Measurements from ENCODE around the gene UBAP1.

- TF ChIP-seq, protein P1, sequence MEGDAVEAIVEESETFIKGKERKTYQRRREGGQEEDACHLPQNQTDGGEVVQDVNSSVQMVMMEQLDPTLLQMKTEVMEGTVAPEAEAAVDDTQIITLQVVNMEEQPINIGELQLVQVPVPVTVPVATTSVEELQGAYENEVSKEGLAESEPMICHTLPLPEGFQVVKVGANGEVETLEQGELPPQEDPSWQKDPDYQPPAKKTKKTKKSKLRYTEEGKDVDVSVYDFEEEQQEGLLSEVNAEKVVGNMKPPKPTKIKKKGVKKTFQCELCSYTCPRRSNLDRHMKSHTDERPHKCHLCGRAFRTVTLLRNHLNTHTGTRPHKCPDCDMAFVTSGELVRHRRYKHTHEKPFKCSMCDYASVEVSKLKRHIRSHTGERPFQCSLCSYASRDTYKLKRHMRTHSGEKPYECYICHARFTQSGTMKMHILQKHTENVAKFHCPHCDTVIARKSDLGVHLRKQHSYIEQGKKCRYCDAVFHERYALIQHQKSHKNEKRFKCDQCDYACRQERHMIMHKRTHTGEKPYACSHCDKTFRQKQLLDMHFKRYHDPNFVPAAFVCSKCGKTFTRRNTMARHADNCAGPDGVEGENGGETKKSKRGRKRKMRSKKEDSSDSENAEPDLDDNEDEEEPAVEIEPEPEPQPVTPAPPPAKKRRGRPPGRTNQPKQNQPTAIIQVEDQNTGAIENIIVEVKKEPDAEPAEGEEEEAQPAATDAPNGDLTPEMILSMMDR (IDR thresholded peaks at IDR 0.05 in 4 of 5, conservative IDR thresholded peaks at IDR 0.05 in 1 of 5) = no peak
- TF ChIP-seq POLR2A (IDR thresholded peaks at IDR 0.05) = no peak
Observed at GRCh38 chr9:34195143-34195542, 16.3 kb downstream of the UBAP1 start.

Measured in gastrocnemius medialis (tissue), 4 donors.